IPS-NIHi11 (cell line): ENCODE measurements around the gene PARP11.

Source experiments
- DNase-seq: peaks from one replicate; pipeline ENCODE4 v3.0.0; 2012; ENCODE audit warnings: mixed read lengths, low spot score

The PARP11 gene

DNA sequence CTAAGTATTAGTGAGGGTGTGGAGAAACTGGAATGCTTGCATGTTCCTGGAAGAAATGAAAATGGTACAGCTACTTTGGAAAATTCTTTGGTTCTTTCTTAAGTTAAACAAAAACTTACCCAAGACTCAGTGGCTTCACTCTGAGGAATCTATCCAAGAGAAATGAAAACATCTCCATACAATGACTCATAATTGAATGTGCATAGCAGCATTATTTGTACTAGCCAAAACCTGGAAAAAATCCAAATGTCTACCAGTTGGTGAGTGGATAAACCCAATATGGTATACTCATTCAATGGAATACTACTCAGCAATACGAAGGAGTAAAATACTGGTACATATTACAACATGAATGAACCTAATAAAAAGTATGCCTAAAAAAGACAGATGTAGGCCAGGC is 102.3 kb downstream of the PARP11 start:
- DNase-seq: no peak

- no peak for DNase-seq
These were observed 104.2 kb downstream of the PARP11 start for GRCh38 chr12:3768911-3769447.

DNA sequence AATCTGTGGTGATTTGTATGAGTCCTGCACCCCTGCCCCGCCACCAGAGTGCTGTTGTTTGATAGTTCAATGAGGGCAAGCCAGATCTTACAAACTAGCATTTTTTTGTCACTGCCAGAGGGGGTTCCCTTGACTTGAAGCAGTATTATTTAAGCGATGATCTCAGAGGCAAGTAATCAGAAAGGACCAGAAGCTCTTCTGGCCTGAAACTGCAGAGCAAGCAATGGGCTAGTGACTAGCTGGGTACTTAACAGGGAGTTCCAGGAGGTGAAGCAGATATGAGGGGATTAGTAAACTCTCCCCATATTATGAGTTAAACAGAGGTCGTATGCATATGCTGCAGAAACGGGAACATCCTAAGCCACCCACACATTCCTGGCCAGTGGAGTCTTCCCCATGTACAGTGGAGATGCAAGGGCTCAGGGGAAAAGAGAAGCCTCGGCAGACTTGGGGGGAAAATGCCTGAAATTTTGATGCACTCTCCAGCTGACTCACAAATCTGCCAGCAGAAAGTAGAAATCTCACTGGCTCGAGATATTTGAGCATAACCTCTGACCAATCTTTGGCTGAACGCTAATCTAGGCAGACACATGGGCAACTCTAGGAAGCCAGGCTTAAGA is 112.0 kb downstream of the PARP11 start:
- no peak for DNase-seq

DNA sequence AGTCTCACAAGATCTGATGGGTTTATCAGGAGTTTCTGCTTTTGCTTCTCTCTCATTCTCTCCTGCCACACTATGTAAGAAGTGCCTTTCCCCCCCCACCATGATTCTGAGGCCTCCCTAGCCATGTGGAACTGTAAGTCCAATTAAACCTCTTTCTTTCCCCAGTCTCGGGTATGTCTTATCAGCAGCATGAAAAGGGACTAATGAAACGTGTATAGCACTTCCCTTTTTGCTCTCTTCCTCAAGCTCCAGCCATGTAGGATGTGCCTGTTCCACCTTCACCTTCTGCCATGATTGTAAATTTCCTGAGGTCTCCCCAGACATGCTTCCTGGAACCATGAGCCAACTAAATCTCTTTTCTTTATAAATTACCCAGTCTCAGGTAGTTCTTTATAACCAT is 113.3 kb downstream of the PARP11 start:
- no peak for DNase-seq
